ENCODE results near the gene POLR2E.

DNA sequence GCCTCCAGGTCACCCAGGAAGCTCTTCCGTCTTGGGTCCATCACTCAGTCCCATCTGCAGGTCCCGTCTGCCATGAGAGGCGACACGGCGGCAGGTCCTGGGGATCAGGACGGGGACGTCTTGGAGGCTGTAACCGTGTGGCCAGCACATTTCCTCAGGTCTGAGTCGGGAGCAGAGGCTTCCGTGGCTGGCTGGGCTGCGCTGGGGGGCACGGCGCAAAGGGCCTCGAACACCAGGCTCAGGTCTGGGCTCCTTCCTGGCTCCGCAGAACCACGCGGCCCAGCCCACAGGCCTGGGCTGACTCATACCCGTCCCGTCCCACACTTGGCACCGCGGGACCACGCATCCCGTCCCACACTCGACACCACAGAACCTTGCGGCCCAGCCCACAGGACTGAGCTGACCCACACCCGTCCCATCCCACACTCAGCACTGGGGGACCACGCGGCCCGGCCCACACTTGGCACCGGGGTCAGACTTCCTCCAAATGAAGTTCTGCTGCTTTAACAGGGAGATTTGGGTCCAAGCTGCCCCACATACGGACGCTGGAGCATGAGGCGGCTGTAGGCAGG, 48.7 kb upstream of the POLR2E start:
- TF ChIP-seq, protein P1, sequence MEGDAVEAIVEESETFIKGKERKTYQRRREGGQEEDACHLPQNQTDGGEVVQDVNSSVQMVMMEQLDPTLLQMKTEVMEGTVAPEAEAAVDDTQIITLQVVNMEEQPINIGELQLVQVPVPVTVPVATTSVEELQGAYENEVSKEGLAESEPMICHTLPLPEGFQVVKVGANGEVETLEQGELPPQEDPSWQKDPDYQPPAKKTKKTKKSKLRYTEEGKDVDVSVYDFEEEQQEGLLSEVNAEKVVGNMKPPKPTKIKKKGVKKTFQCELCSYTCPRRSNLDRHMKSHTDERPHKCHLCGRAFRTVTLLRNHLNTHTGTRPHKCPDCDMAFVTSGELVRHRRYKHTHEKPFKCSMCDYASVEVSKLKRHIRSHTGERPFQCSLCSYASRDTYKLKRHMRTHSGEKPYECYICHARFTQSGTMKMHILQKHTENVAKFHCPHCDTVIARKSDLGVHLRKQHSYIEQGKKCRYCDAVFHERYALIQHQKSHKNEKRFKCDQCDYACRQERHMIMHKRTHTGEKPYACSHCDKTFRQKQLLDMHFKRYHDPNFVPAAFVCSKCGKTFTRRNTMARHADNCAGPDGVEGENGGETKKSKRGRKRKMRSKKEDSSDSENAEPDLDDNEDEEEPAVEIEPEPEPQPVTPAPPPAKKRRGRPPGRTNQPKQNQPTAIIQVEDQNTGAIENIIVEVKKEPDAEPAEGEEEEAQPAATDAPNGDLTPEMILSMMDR (IDR thresholded peaks at IDR 0.05), result no peak
- no peak for TF ChIP-seq EZH2 (IDR thresholded peaks at IDR 0.05; ENCODE audit: borderline replicate concordance, insufficient read depth, low read depth, low read length, poor library complexity, severe bottlenecking)

All from B cell (primary cell).